Renal pelvis (tissue), 4 donors: ENCODE data around the gene PRDM16. TPM values are rescaled to one million over a fixed set of nuclear protein-coding genes. Genes with fewer than 3 reads are reported as not detected.

Experiments
- DNase-seq: peaks from one replicate; pipeline ENCODE4 v3.0.0-alpha.2; 2013
- polyA plus RNA-seq, 3 donors: library from polyadenylated mRNA; unstranded; fragments of 120-200 nt; gene quantifications; one replicate each; pipeline ENCODE4 v1.2.1, GENCODE V29; 2013; ENCODE audit not compliant: insufficient read length in 3 of 3

The PRDM16 gene
- polyA plus RNA-seq, 3 donors: 7.2 to 9.6 (median 9.3) TPM

DNA sequence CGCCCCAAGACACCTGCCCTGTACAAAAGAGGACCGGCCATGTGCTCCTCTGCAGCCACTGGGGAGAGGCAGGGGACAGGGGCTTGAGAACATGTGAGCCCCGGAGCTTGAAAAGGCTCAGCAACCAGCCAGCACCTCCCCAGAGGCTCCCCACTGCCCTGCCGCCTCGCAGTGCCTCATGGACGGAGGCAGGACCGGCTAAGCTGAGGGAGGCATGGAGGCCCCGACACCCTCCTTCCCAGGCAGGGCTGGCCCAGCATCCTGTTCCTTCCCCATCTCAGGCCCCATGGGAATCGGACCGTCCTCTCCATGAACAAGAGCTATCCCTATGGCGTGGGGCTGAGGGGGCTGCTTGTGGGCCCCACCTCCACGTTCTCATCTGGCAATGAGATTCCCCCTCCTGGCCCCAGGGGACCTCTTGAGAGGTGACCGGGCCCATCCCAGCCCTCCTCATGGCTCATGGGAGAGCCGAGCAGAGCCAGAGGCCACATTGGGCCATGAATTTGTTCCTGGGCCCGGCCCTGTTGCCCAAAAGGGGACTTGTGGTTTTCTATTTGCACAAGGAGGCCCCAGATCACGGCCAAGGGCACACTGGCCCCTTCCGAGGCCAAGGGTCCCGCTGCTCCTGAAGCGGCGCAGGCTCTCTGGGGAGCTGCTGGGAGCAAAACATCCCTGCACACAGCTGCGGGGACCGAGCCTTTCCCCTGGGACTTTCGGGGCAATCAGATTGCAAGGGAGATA lies 320.3 kb downstream of the PRDM16 start:
- no peak for DNase-seq

DNA sequence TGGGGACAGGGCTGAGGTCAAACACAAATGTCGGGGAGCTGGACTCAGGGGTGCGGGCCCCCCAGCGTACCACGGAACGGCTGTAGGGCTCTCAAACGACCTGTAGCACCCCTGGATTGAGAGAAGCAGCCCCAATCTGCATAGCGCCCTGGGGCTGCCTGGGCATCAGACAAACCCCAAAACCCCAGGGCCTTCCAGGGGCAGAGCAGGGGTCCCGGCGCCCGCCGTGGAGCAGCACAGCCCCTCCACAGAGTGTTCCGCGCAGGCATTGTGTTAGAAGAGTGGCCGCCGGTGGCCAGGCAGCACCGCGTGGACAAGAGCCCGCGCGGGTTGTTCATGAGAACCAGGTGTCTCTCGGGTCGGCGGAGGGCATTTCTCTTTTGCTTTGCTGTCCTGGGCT lies 321.3 kb downstream of the PRDM16 start:
- DNase-seq: no peak

DNA sequence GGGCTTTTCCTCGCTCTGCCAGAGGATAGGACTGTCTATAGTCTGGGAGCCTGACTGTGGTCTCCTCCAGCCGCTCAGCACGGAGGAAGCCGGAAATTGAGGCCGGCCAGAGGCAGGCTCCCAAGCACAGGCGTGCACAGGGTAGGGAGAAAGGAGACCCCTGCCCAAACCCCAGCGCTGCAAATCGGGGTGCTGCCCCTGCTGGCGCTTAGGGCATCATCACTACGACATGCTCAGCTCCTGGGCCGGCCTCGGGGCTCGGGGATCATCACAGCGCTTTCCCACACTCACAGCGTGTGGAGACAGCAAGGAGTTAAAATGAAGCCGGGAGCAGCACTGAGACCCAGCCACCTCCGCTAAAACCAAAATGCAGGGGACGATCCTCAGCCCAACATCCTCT lies 322.7 kb downstream of the PRDM16 start:
- DNase-seq: no peak

DNA sequence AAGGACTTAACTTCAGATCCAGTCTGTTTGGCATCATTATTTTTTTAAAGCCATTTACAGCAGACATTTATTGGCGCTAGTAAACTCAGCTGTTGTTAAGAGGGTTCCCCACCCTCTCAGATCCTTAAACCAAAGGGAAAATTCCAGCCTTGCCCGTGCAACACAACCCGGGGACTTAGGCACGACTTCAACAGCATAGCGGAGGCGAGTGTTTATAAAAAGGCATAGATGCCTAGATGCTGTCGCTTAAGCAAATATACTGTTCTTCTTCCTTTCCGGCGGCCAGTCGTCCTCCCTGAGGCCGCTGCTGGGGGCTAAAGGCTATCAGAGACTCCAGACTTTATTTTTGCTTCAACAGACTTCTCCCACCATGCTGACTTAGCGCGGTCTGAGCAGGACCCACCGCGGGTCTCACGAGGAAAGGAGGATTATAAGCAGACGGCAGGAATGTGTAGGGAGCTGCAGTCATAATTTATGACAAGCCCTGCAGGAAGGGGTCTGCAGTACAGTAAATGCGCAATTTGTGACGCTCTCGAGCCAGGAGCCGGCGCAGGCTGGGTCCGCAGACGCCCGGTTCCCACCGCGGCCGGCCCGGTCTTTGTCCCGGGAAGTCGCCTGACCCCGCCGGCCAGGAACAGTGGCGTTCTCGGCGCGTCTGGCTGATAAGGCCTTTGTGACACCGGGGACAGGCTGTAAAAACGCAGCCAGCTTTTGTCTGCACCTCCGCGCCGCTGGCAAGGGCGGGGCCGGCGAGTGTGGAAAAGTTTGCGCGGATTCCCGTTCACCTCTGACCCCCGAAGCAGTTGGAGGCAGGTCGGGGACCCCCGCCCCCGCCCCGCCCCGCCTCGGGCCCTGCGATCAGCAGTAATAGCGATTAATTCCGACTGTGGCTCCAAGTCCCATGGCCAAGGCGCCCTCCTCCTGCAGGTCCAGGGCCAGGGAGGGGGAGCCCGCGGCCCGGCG lies 324.3 kb downstream of the PRDM16 start:
- DNase-seq: peak; percentile 61

DNA sequence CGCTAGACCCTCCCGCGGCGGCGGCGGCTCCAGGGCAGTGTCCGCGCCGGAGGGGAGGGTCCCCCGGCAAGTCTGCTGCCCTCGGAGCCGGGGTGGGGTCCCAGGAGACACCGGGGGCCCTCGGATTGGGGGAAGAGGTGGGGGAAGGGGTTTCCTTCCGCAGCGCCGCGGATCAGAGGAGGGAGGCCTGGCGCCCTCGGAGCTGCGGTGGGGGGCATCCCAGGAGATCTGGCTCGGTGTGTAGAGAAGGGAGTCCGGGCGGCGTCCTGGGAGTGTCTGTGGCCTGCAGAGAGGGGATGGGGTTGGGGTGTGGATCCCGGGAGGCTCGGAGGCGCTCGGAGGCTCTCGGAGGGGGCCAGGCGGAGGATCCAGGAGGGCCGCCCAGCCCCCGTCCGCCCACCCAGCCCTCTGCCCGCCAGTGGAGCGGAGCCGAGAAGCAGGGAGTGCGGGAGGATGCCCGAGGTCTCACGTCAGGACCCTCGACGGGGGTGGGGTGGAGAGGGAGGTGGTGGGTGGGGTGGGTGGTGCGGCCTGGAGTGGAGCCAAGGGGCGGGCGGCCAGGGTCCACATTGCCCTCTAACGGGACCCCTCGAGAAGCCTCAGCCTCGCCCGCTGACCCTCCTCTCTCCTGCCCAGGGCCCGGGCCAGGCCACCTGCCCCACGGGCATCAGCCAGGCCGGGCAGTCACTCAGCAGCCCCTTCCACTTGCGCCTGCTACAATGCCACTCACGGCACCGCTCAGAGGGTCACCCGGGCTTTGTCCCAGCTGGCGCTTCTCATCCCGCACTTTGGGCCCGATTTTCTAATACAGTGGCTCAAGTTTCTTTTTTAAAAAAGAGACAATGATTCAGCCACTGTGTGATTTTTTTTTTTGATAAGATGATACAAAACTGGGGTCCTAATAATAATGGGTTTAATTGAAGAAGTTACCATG lies 325.3 kb downstream of the PRDM16 start:
- no peak for DNase-seq

DNA sequence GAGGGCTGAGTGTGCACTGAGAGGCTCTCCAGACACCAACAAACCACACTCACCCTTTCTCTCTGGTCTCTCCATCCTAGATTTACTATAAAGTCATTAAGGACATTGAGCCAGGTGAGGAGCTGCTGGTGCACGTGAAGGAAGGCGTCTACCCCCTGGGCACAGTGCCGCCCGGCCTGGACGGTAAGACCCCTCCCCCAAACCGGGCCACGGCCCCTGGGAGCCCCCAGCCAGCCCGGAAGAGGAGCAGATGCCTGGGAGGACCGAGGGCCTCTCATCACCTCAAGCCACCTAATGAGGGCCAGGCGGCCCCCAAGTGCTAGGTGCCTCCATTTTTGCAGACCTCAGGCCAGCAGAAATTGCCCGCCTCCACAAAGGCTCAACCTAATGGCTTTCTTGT lies 327.4 kb downstream of the PRDM16 start:
- DNase-seq: no peak

DNA sequence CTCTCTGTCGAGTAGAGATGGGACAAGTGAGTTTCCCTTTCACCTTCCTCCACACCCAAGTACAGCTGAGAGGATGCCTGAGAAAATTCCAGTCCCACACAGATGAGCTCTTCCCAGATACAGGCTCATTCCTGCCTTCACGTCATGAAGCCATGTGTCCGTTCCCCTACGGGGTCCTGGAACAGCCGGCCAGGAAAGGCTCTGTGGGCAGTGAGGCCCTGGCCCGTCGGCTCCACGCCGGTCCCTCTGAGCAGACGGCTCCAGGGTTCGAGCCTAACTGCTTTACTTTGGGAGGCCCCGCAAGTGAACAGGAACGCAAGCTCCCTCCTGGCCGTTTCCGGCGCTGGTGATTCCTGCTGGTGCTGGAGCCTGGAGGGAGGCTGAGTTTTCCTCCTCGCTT lies 328.3 kb downstream of the PRDM16 start:
- DNase-seq: no peak

DNA sequence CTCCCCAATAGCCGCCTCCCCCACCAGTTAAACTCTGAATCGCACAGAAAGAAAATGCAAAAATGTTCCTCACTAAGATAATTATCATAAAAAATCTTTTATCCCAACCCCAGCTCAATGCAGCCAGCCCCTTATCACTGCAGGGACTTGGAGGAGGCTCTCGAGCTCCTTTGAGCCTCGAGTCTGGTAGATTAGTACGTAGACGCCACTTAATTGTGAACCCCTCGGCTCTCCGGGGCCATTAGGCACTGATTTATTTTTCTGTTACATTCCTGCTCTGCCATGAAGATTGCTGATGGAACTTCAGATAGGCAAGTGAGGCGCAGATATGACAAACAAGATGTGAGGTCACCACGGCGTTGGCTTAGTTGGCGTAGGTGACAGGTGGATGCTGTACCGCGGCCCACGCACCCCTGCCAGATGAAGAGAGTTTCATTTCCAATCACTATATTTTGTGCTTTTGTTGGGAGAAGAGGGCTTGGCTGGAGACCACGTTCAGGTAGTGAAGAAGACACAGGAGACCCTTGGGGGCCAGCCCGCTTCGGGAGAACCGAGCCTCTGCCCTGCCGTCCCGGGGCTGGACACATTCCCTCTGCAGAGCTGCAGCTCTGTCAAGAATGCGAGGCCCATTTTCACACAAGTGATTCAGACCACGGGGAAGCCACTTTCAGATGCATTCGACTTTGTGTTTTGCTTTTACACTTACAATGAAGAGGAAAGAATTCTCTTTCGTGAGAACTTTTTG lies 329.6 kb downstream of the PRDM16 start:
- no peak for DNase-seq

DNA sequence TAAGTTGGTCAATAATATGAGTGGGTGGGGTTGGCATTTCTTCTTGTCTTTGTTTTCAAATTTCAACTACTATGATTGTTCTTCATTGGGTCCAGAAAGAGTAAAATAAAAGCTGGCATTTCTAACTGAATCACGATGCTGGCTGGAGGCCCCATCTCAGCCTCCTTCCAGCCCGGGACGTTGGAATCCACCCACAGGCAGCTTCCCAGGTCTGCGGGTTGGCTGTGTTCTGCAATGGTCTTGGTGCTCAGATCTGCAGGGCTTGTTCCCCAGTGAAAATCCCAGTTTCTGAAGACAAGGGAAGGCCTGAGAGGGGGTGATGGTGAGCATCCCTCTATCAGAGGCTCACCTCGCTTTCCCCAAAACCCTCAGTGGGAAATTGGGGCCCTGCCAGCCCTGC lies 330.7 kb downstream of the PRDM16 start:
- DNase-seq: no peak

DNA sequence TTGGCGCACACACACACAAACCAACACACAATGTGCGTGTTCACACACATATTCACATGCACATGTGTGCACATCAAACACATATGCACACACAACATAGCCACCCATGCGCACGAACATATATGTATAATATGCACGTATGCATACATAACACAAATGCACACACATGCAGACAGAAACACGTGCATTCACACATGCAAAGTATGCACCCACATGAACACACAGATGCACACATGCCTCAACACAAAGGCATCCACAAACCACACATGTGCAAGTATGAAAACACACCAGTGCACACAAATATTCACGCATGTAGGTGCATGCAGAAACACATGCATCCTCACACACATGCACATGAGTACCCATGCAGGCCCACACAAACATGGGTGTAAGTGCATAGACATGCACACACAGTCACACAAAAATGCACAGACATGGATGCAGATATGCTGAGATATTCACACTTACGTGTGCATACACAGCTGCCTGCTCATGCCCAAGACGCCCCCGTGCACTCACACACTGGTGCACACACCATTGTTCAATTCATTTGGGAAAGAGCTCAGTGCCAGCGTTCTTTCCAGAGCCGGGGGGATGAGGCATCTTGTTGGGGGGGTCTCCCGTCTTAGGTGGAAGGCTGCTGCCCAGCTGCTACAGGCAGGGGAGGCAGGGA lies 332.7 kb downstream of the PRDM16 start:
- no peak for DNase-seq

DNA sequence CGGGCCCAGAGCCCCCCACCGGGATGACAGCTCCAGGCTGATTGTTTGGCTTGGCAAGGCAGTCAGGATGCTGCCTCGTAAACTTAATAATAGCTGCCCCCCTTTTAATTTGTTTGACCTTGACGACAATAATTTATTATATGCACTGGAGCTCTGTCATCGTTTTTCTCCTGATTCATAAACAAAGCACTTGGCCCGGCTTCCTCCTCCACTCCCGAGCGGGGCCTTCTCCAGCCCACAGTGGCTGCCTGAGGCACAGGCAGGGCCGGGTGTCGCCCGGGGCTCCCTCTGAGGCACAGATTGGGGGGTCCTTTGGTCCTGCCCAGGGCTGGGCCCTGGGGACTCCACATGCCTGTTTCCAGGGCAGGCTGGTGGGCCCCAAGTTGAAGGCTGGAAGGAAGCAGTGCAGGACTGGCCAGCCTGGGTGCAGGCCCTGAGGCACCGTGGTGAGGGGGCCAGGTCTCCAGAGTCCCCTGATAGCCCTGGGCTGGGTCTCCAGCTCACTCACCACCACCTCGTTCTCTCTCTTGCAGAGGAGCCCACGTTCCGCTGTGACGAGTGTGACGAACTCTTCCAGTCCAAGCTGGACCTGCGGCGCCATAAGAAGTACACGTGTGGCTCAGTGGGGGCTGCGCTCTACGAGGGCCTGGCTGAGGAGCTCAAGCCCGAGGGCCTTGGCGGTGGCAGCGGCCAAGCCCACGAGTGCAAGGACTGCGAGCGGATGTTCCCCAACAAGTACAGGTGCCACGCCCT lies 333.4 kb downstream of the PRDM16 start:
- DNase-seq: peak; percentile 62

DNA sequence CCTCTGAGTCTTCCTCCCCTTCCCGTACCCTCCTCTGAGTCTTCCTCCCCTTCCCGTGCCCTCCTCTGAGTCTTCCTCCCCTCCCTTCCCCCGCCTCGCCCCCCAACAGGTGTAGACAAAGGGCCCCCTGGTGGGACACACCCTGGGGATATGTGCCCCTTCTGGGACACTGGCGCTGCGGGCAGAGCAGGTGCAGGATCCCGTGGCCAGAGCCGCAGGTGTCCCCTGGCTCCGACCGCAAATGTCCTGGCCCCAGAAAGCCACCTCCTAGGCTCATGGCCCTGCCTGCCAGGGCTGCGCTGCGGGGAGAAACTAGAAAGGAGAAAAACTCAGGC lies 334.0 kb downstream of the PRDM16 start:
- no peak for DNase-seq

DNA sequence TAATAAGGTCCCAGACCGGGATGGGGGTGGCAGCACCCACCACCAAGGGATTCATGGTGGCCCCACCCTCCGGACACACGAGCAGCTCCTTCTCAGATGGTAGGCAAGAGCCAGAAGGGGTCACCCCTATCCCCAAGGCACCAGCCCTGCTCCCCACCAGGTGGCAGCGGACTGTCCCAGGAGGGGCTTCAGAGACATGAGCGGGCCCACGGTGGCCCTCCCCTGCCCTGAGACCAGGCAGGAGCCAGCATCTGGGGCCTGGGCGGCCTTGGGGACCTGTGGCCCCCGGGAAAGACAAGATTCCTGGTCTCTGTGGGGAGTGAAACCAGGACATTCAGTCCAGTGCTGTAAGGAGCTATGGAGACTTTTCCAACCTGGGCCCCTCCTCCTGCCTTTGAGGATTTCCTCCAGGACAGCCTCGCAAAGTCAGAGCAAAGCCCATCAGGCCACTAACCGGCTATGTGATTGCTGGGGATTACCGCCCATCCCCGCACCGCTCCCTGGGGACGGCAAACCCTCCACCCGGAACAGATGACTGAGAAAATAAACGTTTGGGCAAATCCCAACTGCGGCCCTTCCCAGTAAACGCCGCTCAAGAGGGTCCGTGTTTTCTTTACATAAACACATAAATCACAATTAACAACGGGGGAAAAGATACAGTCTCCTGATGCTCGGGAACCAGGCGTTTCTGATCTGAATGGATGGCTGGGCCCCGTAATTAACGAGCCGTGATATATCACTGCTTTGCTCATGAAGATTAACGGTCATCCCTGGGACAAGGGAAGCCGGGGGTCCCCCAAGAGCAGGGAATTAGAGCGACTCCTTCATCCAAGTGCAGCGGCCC lies 334.6 kb downstream of the PRDM16 start:
- DNase-seq: peak; percentile 65

DNA sequence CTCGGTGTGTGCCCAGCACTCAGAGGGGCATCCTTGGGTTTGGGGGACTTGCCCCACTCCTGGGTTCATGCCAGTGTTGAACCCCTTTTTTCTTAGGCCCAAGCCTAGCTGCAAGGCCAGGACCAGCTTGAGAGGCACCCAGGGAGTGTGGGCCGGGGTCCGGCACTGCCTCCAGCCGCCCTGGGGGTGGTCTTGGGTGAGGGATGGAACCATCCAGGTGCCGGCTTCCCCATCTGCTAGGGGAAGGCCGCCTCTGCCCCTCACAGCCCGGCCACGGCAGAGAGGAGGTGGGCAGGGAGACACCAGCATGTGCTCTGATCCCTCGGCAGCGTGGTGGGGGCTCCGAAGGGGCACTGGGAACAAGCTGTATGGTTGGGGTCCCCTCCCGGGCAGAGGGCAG lies 335.3 kb downstream of the PRDM16 start:
- no peak for DNase-seq

DNA sequence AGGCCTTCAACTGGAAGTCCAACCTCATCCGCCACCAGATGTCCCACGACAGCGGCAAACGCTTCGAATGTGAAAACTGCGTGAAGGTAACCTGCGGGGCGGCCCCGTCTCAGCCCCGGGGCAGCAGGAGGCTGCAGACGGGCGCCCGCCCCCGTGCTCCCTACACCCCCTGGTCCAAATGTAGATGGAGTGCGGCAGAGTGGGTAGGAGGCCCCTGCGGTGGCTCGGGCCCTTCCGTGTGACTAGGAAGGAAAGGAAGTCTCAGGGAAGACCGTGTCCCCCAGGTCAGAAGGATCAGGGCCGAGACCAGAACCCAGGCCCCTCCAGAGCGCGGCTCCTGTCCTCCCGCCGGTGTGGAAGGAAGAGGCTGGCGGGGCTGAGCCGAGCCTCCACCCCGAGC lies 335.8 kb downstream of the PRDM16 start:
- no peak for DNase-seq

DNA sequence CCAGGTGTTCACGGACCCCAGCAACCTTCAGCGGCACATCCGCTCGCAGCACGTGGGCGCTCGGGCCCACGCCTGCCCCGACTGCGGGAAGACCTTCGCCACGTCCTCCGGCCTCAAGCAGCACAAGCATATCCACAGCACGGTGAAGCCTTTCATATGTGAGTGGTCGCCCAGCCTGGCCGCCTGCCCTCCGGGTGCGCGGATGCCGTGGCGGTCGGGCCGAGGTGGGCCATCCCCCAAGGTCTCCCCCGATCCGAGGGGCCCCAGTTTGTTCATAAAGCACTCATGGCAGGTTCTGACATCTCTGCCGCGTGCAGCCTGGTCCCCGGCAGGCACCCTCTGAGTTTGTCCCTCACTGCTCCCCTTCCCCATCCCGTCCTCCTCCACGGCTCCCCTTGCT lies 336.5 kb downstream of the PRDM16 start:
- no peak for DNase-seq

DNA sequence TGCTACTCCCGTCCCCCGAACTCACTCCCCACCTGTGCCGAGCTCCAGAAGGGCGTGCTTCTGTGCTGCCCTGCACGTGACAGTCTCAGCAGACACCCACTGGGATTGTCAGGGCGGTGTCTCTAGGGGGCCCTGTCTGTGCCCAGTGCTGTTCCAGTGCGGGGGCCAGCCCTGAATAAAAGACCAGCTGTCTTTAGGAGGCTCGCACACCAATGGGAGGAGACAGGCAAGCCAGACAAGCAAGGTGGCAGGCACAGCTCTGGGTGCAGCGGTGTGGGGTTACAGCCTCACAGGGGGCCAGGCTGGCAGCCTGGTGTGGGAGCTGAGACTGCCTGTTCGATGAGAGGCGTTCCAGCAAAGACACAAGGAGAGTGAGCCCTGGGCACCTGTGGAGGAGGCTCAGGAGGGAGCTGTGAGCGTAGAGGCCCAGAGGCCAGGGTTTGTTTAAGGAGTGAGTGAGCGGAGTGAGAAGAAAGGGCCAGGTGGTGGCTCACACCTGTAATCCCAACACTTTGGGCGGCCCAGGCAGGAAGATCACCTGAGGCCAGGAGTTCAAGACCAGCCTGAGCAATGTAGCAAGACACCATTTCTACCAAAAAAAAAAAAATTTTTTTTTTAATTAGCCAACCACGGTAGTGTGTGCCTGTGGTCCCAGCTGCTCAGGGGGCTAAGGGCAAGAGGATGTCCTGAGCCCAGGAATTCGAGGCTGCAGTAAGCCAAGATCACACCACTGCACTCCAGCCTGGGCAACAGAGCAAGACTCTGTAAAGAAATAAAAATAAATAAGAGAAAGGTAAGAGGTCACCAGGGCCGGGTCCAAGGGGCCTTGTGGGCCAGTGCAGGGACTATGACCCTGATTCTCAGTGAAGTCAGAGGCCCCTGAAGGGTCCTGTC lies 337.2 kb downstream of the PRDM16 start:
- DNase-seq: no peak

DNA sequence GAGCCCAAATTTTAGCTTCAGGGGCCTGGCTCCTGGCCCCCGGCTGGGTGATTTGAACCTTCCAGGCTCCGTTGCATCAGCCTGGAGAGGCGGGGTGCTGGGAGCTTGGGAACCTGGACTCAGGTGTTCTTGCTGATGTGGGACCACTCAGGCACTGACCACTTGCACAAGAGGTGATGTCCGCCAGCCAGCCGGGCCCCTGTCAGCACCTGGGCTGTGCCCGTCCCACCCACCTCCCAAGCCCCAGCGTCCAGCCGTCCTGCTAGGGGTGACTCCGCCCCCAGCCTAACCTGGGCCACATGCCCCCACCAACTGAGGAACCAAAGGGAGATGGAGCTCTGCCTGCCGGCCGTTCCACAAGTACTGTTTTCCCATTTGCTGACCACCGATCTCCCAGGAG lies 338.0 kb downstream of the PRDM16 start:
- no peak for DNase-seq
